Measurements from ENCODE around the gene CELSR2.

The CELSR2 gene

GRCh38 chr1:109252893-109253802 is 3.8 kb downstream of the CELSR2 start:
- DNase-seq, result no peak

GRCh38 chr1:109253803-109254620 is 4.7 kb downstream of the CELSR2 start:
- no peak for DNase-seq

GRCh38 chr1:109254621-109255096 is 5.3 kb downstream of the CELSR2 start:
- no peak for DNase-seq

GRCh38 chr1:109255097-109255651 is 5.8 kb downstream of the CELSR2 start:
- DNase-seq, result no peak

- DNase-seq, result no peak
Measured at GRCh38 chr1:109255678-109256077, 6.3 kb downstream of the CELSR2 start.

- DNase-seq, result no peak
Measured at GRCh38 chr1:109256085-109256484, 6.7 kb downstream of the CELSR2 start.

- no peak for DNase-seq
Measured at GRCh38 chr1:109256971-109257681, 7.8 kb downstream of the CELSR2 start.

GRCh38 chr1:109257682-109258421 is 8.5 kb downstream of the CELSR2 start:
- DNase-seq, result no peak

- DNase-seq, result no peak
Measured at GRCh38 chr1:109258481-109259466, 9.4 kb downstream of the CELSR2 start.

GRCh38 chr1:109259674-109260557 is 10.6 kb downstream of the CELSR2 start:
- no peak for DNase-seq

GRCh38 chr1:109261006-109261405 is 11.7 kb downstream of the CELSR2 start:
- DNase-seq, result no peak

- DNase-seq, result no peak
Measured at GRCh38 chr1:109261578-109261977, 12.2 kb downstream of the CELSR2 start.

GRCh38 chr1:109262231-109263055 is 13.1 kb downstream of the CELSR2 start:
- DNase-seq, result no peak

GRCh38 chr1:109263234-109263596 is 13.9 kb downstream of the CELSR2 start:
- DNase-seq, result no peak

- DNase-seq, result peak; percentile 67
Measured at GRCh38 chr1:109263597-109264378, 14.4 kb downstream of the CELSR2 start.

- DNase-seq, result no peak
Measured at GRCh38 chr1:109264379-109264755, 15.0 kb downstream of the CELSR2 start.

GRCh38 chr1:109265016-109265415 is 15.7 kb downstream of the CELSR2 start:
- DNase-seq, result no peak

GRCh38 chr1:109265741-109266330 is 16.5 kb downstream of the CELSR2 start:
- no peak for DNase-seq

Data from hematopoietic multipotent progenitor cell treated with erythropoietin and hydrocortisone succinate and interleukin-3 and kit ligand, for 8 days (in vitro differentiated cells).